ENCODE measurements around the gene HTRA2.

HTRA2 gene

DNA sequence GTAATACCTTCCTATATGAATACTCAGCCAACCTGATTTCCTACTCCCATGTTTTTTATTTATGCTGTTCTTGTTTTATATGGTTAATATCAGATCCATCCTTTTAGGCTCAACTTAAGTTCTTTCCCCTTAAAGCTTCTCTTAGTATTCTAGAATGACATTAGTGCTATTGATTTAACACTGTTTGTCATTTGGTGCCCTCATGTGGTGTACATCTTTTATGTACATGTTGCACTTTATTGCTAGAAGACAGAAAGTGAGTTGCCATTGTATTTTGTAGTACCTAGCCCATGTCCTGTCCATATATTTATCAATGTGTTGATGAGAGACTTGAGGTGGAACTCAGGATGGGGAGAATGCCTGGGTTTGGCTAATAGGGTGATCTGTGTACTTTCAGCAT lies 2.5 kb downstream of the HTRA2 start:
- Histone ChIP-seq H3K9ac (ENCODE audit: insufficient read length, low read depth) (no peak overlapping the region), H3K27me3 (ENCODE audit: insufficient read depth, insufficient read length) (no peaks in the 10 kb centered on the region), H3K4me1 (ENCODE audit: insufficient read depth, insufficient read length) (no peaks in the 10 kb centered on the region), H3K4me3 (ENCODE audit: insufficient read length, low read depth) (no peak overlapping the region), H3K36me3 (ENCODE audit: insufficient read depth, insufficient read length, low read length) (peaks cover 52% of the 10 kb centered on the region), H3K9me3 (ENCODE audit: insufficient read depth, low read length) (no peaks in the 10 kb centered on the region)
- DNase-seq (ENCODE audit: low read depth, low spot score), result no peak
- TF ChIP-seq SUZ12 (IDR thresholded peaks at IDR 0.05; ENCODE audit: extremely low read depth, insufficient read depth, insufficient read length), result no peak
- TF ChIP-seq YY1 (IDR thresholded peaks at IDR 0.05; ENCODE audit: insufficient read depth, insufficient read length), result no peak
- TF ChIP-seq ZNF274 (IDR thresholded peaks at IDR 0.05; ENCODE audit: low read depth, low read length), result no peak

DNA sequence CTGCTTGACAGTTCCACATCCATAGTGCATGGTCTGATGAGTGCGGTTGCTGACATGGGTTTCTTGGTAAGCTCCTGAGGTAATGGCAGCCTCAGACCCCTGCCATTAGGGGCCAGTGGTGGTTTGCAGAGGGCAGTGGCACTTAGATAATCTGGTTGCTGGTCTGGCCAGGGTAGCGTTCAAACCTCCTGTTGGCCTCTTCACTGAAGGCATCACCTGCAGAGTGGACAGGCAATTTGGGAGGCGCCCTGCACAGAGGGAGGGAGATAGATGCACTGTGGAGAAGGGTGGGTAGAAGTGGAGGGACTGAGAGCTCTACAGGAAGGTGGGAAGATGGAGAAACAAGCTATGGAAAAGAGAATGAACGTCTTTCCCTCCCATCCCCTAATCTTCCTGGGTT lies 3.7 kb downstream of the HTRA2 start:
- Histone ChIP-seq H3K27me3 (ENCODE audit: insufficient read depth, insufficient read length) (no peaks in the 10 kb centered on the region), H3K4me3 (ENCODE audit: insufficient read length, low read depth) (no peak overlapping the region), H3K9me3 (ENCODE audit: insufficient read depth, low read length) (no peaks in the 10 kb centered on the region), H3K36me3 (ENCODE audit: insufficient read depth, insufficient read length, low read length) (peaks cover 39% of the 10 kb centered on the region), H3K9ac (ENCODE audit: insufficient read length, low read depth) (no peak overlapping the region), H3K4me1 (ENCODE audit: insufficient read depth, insufficient read length) (no peaks in the 10 kb centered on the region)
- no peak for DNase-seq (ENCODE audit: low read depth, low spot score)
- TF ChIP-seq YY1 (IDR thresholded peaks at IDR 0.05; ENCODE audit: insufficient read depth, insufficient read length), result no peak

DNA sequence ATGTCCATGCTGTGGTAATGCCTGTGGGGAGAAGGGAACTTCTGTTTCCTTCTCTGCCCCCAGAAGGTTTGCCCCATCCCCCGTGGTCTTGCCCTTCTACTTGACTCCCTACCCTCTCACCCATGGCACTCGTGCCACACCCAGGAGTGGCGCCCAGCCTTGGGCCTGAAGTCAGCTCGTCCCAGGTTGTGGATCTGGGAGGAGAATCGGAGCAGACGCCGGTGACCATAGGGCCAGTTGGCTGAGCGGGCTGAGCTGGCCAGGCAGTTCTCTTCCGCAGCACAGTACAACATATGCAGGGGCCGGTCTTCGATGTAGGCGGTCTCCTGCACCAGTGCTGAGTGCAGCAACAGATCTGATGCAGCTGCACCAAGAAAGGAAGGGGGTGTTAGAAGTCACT lies 4.7 kb downstream of the HTRA2 start:
- no peak for DNase-seq (ENCODE audit: low read depth, low spot score)
- H3K4me3 ChIP-seq (ENCODE audit: insufficient read length, low read depth), result no peak overlapping the region
- peaks cover 34% of the 10 kb centered on the region for H3K36me3 ChIP-seq (ENCODE audit: insufficient read depth, insufficient read length, low read length)
- TF ChIP-seq ZNF274 (IDR thresholded peaks at IDR 0.05; ENCODE audit: low read depth, low read length) (no peak), SUZ12 (IDR thresholded peaks at IDR 0.05; ENCODE audit: extremely low read depth, insufficient read depth, insufficient read length) (no peak), YY1 (IDR thresholded peaks at IDR 0.05; ENCODE audit: insufficient read depth, insufficient read length) (no peak)
- H3K4me1 ChIP-seq (ENCODE audit: insufficient read depth, insufficient read length), result no peaks in the 10 kb centered on the region
- H3K27me3 ChIP-seq (ENCODE audit: insufficient read depth, insufficient read length), result no peaks in the 10 kb centered on the region
- no peak overlapping the region for H3K9ac ChIP-seq (ENCODE audit: insufficient read length, low read depth)
- H3K9me3 ChIP-seq (ENCODE audit: insufficient read depth, low read length), result no peaks in the 10 kb centered on the region

DNA sequence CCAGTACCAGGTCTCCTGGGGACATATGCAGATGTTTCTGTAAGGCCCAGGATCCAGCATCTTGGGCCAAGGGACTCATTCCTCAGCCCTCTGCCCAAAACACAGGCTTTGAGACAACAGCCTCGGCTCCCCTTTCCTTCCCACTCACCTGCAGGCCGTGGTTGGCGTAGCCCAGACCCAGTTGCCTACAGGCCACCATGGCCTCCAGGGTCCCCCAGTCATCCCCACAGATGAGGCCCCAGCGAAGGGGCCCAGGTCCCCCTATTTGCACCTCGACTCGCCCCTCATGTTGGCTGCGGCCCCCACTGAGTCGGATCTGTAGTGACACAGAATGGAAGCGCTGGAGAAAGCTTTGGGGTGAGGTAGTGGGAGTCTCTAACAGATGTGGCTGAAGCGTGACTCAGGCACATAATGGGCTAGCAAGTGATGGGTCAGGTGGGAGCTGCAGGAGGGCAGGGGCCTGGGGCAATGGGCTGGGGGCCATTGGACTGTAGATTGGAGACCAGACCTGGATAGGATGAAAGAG lies 5.8 kb downstream of the HTRA2 start:
- Histone ChIP-seq H3K36me3 (ENCODE audit: insufficient read depth, insufficient read length, low read length) (peaks cover 34% of the 10 kb centered on the region), H3K27me3 (ENCODE audit: insufficient read depth, insufficient read length) (no peaks in the 10 kb centered on the region)

DNA sequence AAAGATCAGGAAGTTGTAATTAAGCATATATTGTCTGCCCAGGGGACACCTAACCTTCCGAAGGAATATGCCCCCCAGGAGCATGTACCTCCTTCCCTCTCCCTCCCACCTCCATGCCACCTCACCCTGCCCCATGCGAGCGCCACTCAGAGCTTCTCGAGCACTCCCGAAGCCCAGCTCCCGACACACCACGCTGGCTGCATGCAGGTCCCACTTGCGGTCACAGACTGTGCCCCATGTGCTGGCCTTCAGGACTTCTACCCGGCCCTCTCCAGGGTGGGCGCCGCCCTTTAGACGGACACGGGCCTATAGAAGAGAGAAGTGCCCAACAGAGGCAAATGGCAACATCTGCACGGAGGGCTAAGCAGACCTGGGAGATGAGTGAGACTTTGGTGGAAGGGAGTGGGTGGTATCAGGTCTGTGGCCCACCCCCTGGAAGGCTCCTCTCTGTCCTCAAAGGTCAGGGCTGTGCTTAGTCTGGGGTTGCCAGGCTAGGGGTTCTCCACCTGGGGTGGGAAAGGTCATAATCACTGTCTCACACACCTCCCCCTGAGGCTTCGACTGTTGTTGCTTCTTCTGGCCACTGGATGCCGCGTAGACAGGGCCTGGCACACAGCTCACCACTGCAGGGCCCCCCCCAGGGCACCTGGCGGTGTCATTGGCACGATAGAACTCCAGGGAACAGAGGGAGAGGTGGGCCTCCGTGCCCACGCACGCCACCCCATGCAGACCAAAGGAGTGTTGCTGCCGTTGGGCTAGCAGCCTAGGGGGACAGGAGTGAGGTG lies 6.6 kb downstream of the HTRA2 start:
- H3K36me3 ChIP-seq (ENCODE audit: insufficient read depth, insufficient read length, low read length), result peaks cover 28% of the 10 kb centered on the region
- TF ChIP-seq SUZ12 (IDR thresholded peaks at IDR 0.05; ENCODE audit: extremely low read depth, insufficient read depth, insufficient read length) (no peak), ZNF274 (IDR thresholded peaks at IDR 0.05; ENCODE audit: low read depth, low read length) (no peak), YY1 (IDR thresholded peaks at IDR 0.05; ENCODE audit: insufficient read depth, insufficient read length) (no peak)
- H3K9ac ChIP-seq (ENCODE audit: insufficient read length, low read depth), result no peak overlapping the region
- no peaks in the 10 kb centered on the region for H3K9me3 ChIP-seq (ENCODE audit: insufficient read depth, low read length)
- H3K4me1 ChIP-seq (ENCODE audit: insufficient read depth, insufficient read length), result no peaks in the 10 kb centered on the region
- H3K27me3 ChIP-seq (ENCODE audit: insufficient read depth, insufficient read length), result no peaks in the 10 kb centered on the region
- DNase-seq (ENCODE audit: low read depth, low spot score), result no peak
- no peak overlapping the region for H3K4me3 ChIP-seq (ENCODE audit: insufficient read length, low read depth)

More for the DNA sequence above, 5.8 kb downstream of the HTRA2 start:
- TF ChIP-seq SUZ12 (IDR thresholded peaks at IDR 0.05; ENCODE audit: extremely low read depth, insufficient read depth, insufficient read length), result no peak
- no peak for TF ChIP-seq YY1 (IDR thresholded peaks at IDR 0.05; ENCODE audit: insufficient read depth, insufficient read length)
- no peak for TF ChIP-seq ZNF274 (IDR thresholded peaks at IDR 0.05; ENCODE audit: low read depth, low read length)
- Histone ChIP-seq H3K4me1 (ENCODE audit: insufficient read depth, insufficient read length) (no peaks in the 10 kb centered on the region), H3K9me3 (ENCODE audit: insufficient read depth, low read length) (no peaks in the 10 kb centered on the region), H3K9ac (ENCODE audit: insufficient read length, low read depth) (no peak overlapping the region), H3K4me3 (ENCODE audit: insufficient read length, low read depth) (no peak overlapping the region)
- DNase-seq (ENCODE audit: low read depth, low spot score), result no peak

DNA sequence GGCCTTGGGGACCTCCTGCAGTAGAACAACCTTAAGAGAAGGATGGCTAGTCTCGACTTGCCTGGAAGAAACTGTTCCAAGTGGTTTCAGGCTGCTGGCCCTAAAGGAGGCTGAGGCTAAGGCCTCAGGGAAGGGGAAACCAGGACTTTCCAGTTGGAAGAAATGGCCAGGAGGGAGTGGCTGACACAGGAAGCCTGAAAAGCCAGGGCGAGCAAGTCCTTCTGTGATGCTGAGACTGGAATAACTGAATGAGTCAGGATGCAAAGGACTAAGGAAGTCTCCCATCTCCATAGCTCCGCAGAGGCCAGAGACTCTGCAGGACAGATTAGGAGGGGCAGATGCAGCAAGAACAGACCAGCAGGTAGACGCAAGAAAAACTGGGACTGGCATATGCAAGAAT lies 7.4 kb downstream of the HTRA2 start:
- no peak for DNase-seq (ENCODE audit: low read depth, low spot score)
- no peak overlapping the region for H3K4me3 ChIP-seq (ENCODE audit: insufficient read length, low read depth)
- H3K36me3 ChIP-seq (ENCODE audit: insufficient read depth, insufficient read length, low read length), result peaks cover 23% of the 10 kb centered on the region
- no peak for TF ChIP-seq YY1 (IDR thresholded peaks at IDR 0.05; ENCODE audit: insufficient read depth, insufficient read length)
- no peak for TF ChIP-seq ZNF274 (IDR thresholded peaks at IDR 0.05; ENCODE audit: low read depth, low read length)
- no peak for TF ChIP-seq SUZ12 (IDR thresholded peaks at IDR 0.05; ENCODE audit: extremely low read depth, insufficient read depth, insufficient read length)
- H3K4me1 ChIP-seq (ENCODE audit: insufficient read depth, insufficient read length), result no peaks in the 10 kb centered on the region
- H3K27me3 ChIP-seq (ENCODE audit: insufficient read depth, insufficient read length), result no peaks in the 10 kb centered on the region
- H3K9me3 ChIP-seq (ENCODE audit: insufficient read depth, low read length), result no peaks in the 10 kb centered on the region
- H3K9ac ChIP-seq (ENCODE audit: insufficient read length, low read depth), result no peak overlapping the region

DNA sequence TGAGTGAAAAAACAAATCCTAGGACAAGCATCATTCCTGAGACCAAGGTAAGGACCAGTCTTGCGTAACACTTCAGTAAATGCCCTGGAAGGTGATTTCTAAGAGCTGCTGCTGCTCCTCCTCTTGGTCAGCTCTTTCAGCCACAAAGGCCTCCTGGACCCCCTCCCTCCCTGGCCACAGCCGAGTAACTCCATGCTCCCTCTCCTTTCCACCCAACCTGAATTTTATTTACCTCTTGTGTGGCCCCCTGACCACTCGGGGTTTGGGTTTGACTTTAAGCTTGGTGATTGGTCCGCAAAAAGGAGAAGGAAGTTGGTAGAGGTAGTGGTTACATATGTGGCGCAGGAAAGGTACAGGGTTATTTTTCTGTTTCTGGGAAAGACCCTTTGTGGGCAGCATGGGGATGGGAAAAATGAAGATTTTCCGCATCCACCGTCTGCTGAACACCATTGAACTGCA lies 9.2 kb downstream of the HTRA2 start:
- H3K9me3 ChIP-seq (ENCODE audit: insufficient read depth, low read length), result no peaks in the 10 kb centered on the region
- TF ChIP-seq ZNF274 (IDR thresholded peaks at IDR 0.05; ENCODE audit: low read depth, low read length) (no peak), YY1 (IDR thresholded peaks at IDR 0.05; ENCODE audit: insufficient read depth, insufficient read length) (no peak), SUZ12 (IDR thresholded peaks at IDR 0.05; ENCODE audit: extremely low read depth, insufficient read depth, insufficient read length) (no peak)
- peaks cover 7% of the 10 kb centered on the region for H3K36me3 ChIP-seq (ENCODE audit: insufficient read depth, insufficient read length, low read length)
- H3K4me1 ChIP-seq (ENCODE audit: insufficient read depth, insufficient read length), result no peaks in the 10 kb centered on the region
- H3K9ac ChIP-seq (ENCODE audit: insufficient read length, low read depth), result no peak overlapping the region
- H3K4me3 ChIP-seq (ENCODE audit: insufficient read length, low read depth), result no peak overlapping the region
- DNase-seq (ENCODE audit: low read depth, low spot score), result no peak
- no peaks in the 10 kb centered on the region for H3K27me3 ChIP-seq (ENCODE audit: insufficient read depth, insufficient read length)

Measured in NT2/D1 (cell line).